Stimulated activated CD4-positive, alpha-beta T cell treated with anti-CD3 and anti-CD28 coated beads, Interleukin-4, amount 100 ng/mL, for 48 hours (primary cell): ENCODE measurements around the gene TRIM15.
"Not testable (repeated sequence)": the region's sequence is repeated elsewhere in the genome, so short reads cannot be mapped to it uniquely, and the experiment has no call there.

Experiments used
- DNase-seq, 2 donors: peaks; one replicate each; pipeline ENCODE4 v3.0.0-alpha.2; 2020; ENCODE audit warnings: low read depth in 2 of 2

The TRIM15 gene

DNA sequence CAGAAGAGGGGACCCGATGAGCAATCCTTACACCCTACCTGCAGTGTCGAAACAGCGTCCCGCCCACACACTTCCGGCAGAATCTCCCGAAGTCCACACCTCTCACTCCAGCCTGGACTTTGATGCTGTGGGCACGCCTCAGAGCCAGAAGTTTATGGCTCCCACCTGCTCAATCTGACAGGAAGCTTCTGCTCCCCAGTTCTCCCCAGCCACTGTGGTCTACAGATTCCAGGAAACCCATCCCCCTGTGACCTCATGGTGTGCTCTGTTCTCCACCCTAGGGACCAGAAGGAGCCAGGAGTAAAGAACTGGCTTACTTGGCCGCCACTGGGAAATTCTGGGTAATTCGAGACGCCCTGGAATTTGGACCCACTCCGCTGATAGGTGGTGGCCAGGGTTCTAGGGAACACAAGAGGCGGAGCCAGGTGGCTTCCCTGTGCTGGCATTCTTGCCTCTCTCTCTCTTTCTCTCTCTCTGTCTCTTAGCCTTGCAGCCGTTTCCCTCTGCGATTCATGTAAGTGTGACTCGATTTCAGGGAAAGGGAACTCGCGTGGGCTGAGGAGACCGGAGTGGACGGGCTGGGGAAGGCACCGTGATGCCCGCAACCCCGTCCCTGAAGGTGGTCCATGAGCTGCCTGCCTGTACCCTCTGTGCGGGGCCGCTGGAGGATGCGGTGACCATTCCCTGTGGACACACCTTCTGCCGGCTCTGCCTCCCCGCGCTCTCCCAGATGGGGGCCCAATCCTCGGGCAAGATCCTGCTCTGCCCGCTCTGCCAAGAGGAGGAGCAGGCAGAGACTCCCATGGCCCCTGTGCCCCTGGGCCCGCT is at the start of gene TRIM15:
Gene TRIM15 (plus strand): TSS at position 457 of the 828 bp plus-strand sequence. CDS start 139 bp downstream, at position 596.
- peak; percentile 54 to 61 for DNase-seq

GRCh38 chr6:30113841-30114240 is 49.5 kb upstream of the TRIM15 start:
- no peak for DNase-seq

- DNase-seq, result no peak
Measured at GRCh38 chr6:30116724-30117123, 46.6 kb upstream of the TRIM15 start.

DNA sequence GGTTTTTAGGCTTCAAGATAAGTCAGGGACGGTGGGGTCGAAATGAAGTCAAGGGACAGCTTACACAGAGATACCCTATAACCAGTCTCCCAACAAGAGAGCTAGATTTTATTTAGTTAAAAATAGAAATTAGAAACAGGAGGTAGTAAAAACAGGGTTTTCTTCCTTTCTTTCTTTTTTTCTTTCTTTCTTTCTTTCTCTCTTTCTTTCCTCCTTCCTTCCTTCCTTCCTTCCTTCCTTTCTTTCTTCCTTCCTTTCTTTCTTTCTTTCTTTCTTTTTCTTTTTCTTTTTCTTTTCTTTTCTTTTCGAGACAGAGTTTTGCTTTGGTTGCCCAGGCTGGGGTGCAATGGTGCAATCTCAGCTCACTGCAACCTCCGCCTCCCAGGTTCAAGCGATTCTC is 44.7 kb upstream of the TRIM15 start:
- not testable (repeated sequence) for DNase-seq

DNA sequence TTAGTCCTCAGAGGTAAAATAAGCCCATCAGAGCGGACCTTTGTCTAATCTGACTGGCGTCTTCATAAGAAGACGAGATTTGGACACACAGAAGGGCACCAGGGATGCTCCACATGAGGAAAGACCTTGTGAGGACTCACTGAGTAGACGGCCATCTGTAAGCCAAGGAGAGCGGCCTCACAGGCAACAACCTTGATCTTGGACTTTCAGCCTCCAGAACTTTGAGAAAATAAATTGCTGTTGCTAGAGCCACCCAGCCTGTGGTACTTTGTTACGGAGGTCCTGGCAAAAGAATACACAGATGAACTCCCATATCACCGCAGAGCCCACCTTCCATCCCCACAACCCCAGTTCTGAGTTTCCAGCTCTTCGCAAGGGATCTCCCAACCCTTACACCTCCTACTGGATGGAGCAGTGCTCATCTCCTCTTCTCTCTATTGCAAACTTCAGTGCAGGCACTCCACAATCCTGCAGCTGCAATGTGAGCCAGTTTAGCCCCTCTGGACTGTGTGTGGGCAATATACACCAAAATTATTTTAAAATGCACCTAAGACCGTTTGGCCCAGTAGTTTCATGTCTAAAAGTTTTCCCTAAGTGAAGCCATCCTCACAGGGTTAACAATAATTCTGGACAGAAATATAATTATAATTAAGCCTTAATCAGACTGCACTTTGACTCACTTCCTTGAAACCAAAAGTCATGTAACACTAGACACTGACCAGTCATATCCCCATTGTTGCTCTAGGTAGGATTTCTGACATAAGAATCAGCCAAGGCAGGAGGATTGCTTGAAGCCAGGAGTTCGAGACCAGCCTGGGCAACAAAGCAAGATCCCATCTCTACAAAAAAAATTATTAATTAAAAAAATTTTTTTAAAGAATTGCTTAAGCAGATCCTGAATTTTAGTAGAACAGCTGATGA is 41.6 kb upstream of the TRIM15 start:
- no peak for DNase-seq

- no peak for DNase-seq
Measured at GRCh38 chr6:30122515-30122914, 40.8 kb upstream of the TRIM15 start.

GRCh38 chr6:30127238-30128093 is 35.9 kb upstream of the TRIM15 start:
- no peak for DNase-seq

GRCh38 chr6:30129265-30130178 is 33.8 kb upstream of the TRIM15 start:
- DNase-seq, result no peak

DNA sequence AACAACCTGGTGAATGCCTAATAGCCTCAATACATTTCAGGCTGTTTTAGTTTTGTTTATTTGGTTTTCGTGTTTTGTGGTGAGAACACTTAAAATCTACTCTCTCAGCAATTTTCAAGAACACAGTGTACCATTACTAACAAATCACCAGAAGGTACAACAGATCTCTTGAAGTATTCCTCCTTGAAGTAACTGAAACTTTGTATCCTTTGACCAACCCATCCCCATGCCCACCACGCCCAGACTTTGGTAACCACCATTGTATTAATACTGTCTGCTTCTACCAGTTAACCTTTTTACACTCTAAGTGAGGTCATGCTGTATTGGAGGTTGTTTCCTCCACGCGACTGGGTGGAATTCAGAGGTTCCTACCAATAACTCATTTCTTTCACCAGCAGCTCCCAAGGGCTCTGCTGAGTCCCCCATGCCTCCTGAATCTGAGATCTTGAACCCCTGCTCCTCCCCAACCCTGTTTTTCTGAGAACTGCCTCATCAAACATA is 33.1 kb upstream of the TRIM15 start:
- no peak for DNase-seq

GRCh38 chr6:30130887-30131862 is 32.2 kb upstream of the TRIM15 start:
- DNase-seq, result peak; percentile 34 to 44

- DNase-seq, result no peak
Measured at GRCh38 chr6:30131947-30132497, 31.3 kb upstream of the TRIM15 start.

DNA sequence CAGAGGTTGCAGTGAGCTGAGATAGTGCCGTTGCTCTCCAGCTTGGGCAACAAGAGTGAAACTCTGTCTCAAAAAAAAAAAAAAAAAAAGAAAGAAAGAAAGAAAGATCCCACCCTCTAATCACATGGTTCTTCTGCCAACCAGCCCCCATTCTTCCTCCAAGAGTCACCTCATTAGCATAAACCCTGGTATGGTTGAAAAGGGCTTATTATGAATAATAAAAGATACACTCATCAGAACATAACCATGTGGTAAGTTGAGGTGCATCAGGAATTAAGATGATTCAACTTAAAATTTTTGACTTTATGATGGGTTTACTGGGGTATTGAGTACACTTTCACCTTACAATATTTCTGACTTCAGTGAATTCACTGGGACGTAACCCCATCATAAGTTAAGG is 28.2 kb upstream of the TRIM15 start:
- no peak for DNase-seq

- no peak for DNase-seq
Measured at GRCh38 chr6:30135757-30136156, 27.6 kb upstream of the TRIM15 start, which contains the start of gene TRIM40. TSS of gene TRIM40 (plus strand) at chr6:30136140. CDS start at chr6:30137037, 897 bp downstream.

DNA sequence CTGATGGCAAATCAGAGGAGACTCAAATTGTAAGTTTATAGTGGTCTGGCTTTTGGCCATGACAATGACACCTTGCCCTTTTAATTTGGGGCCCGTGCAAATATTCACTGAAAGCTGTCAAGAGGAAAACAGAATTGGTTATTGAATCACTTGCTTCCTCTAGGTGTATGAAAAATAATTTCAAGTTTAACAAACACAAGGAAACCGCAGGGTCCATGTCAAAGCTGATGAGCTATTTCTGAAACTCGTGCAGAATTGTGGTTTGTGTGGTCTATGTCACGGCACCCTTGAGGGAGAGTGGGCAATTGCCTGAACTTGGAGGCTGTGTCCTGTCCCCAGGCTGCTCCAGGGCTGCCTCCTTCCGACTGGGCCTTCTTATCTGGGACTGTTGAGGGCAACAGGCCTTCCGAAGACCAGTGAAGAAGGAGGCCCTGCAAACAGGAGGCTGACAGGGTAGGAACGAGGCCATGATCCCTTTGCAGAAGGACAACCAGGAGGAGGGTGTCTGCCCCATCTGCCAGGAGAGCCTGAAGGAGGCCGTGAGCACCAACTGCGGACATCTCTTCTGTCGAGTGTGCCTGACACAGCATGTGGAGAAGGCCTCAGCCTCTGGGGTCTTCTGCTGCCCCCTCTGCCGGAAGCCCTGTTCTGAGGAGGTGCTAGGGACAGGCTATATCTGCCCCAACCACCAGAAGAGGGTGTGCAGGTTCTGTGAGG is 26.6 kb upstream of the TRIM15 start:
- no peak for DNase-seq

DNA sequence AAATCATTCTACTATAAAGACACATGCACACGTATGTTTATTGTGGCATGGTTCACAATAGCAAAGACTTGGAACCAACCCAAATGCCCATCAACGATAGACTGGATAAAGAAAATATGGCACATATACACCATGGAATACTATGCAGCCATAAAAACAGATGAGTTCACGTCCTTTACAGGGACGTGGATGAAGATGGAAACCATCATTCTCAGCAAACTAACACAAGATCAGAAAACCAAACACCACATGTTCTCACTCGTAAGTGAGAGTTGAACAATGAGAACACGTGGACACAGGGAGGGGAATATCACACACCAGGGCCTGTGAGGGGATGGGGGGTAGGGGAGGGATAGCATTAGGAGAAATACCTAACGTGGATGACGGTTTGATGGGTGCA is 23.1 kb upstream of the TRIM15 start:
- not testable (repeated sequence) for DNase-seq

DNA sequence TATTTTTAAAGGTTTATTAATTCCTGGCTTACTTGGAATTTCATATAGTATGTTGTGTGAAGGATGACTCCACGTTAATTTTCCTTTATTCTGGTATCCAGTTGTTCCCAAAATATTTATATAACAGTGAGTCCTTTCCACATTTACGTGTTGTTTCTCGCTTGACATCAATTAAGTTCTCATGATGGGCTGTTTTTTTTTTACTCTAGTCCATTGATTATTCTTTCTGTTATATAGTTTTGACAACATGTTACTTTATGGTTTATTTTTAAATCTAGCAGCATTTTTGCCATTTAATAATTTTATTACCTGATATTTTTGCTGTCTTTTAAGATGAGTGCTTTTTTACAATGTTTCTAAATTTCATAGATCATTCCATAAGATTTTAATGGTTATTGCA is 20.7 kb upstream of the TRIM15 start:
- DNase-seq, result no peak

DNA sequence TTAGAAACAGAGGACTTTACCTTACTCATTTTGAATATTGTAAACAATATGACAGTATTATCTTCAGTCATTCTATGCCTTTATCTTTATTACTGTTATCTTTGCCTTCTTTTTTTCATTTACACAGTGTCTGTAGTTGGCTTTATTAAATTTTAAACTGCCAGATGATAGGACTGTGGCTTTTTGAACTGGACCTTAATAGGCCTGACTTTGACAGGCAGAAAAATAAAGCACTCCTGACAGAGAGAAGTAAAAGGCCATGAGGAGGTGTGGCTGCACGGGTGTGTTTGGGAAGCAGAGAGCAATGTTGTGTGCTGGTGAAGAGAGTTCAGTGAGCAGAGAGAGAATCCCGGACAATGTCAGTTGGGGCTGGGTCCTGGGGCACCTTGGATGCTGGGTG is 19.6 kb upstream of the TRIM15 start:
- no peak for DNase-seq

DNA sequence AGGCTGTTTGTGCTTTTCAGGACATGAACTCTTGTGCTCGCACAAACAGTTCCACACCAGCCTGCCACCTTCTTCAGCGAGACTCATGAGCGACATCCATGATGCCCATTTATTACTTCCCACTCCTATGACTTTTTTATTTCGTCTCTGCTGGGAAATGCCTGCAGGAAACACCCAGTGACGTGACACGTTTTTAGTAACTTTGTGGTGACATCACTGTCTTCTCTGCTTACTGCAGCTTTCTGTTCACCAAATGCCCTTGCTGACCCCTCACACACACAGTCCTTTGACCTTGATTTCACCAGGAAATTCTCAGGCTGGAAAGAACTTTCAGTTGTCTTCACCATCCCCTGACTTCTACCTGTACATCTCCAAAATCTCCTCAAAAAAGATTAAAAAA is 18.5 kb upstream of the TRIM15 start:
- no peak for DNase-seq
